DMS 273 (cell line): ENCODE data around the gene PCDH1.
A peak's percentile ranks its signal among the peaks of the same experiment; 100 is the strongest.

ENCODE experiments used
- DNase-seq: peaks from one replicate; lab custom pipeline; 2025; ENCODE audit not compliant: unreplicated experiment; lab: John Stamatoyannopoulos, UW

The PCDH1 gene

DNA sequence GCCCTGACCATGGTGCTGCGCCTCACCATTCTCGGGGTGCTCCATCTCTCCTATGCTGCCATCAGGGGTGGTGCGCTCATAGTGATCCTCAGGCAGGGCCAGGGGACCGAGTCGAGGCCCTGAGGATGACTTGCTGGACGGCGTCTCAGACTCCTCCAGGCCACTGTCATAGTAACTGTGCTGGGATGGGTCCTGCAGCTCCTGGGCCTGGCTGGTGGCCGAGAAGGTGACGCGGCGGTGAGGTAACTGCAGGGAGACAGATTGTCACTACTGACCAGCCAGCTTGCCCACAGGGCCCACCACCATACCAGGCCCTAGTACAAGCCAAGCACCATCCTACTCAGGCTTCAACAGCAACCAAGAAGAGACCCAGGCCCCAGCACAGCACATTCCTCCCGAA, 21.0 kb downstream of the PCDH1 start:
- no peak for DNase-seq

DNA sequence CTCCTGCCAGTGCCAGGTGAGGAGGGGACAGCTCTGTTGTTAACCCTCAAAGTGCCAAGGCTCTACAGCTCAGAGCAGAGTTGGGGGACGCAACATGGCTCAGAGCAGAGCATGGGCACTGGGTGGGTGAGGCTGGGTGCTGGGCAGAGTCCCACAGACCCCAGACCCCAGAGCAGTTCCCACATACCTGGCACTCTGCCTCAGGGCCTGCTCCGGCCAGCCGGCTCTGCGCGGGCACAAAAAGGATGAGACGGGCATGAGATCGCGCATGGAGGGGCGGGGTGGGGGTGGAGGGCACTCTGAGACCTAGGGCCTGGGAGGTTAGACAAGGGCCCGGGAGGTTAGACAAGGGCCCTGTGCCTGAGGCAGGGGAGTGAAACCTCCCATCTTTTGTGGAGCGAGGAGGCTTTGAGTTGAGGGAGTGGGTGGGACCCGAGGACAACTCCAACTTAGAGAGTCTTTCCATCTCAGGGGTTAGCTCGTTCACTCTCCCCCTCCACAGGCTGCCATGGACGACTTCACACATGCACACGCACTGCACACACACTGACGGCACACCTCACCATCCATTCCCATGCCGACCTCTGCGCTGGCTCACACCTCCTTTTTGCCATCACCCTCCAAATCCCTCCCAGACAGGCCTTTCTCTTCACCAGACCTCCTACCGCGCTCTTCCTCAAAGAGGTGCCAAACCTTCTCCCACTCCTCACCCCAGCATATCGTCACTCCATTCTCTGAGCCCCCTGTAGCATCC, 22.0 kb downstream of the PCDH1 start:
- no peak for DNase-seq

DNA sequence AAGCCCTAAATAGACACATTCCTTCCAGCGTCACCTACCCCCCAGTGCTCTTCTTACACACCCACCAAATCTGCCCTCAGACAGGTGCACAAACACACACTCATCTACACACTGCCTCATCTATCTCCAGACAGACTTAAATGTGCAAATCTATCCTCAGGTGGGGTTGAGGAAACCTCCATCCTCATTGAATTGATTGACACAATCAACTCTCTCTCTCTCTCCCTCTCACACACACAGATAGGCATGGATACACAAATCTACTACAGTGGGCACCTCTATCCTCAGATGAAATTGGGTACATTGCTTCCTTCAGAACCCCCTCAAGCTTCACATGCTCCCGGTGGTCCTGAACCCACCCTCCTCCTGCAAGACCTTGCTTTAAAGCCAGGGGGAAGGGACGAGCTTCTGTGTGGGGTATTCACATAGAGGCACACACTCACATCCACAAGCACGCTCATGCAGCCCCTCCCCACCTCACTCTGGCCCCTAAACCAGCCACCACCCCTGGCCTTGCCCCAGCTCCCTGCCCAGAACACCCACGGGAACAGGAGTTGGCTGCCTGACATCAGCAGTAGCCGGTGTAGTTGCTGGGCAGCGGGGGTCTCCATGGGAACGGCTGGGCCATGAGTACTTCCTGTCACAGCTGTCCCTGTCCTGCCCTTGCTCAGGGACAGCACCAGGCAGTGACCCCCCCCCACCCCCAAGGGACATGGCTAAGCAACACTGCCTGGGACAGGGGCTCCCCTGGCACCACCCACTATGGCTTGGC, 22.8 kb downstream of the PCDH1 start:
- DNase-seq: peak; percentile 51

DNA sequence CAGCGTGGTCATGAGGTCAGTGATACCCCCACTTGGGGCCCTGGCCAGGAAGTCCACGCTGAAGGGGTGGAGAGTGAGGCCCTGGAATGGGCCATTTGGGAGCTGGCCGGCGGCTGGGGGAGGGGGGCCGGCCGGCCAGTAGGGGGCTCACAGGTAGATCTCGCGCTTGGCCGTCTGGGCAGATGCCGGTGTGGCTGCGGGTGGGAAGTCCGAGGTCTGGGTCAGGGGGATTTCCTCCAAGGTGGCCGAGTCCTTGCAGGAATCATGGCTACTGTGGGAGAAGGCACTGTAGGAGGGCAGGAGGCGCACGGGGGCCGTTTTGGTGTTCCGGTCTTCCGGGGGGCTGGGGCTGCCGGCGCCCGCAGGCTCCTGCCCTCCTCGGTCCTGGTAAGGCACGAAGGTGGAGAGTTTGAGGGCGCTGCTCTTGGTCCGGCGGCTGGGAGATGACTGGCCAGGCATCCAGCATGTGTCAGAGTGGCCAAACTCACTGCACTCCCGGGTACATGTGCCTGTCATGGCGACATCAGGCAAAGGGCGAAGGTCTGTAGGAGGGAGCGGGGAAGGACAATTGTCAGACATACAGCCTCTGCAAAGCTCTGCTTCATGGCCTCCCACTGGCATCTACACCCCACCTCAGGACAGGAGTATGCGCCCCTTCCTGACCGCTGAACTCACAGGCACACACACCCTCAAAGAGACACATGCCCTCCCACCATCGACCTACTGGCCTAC, 24.1 kb downstream of the PCDH1 start:
- no peak for DNase-seq

DNA sequence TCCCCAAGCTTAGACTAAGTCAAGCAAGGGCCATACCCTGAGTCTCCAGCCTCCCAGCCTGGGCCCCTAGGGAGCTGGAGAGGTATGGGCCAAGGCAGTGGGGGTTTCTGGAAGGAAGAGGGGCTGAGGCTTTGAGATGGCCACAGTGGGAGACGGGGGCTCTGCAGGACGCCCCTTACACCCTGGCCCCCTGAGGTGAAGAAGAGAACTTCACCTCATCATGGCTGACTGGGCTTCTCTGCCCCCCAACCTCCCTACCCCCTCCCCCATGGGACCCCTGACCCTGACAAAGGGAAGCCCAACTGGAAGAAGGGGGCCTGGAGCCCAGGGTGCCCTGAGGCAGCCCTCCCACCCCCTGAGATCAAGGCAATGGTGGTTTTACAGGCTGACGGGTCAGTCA, 25.8 kb downstream of the PCDH1 start:
- no peak for DNase-seq

- no peak for DNase-seq
These were observed 26.9 kb downstream of the PCDH1 start for GRCh38 chr5:141851195-141851874.

DNA sequence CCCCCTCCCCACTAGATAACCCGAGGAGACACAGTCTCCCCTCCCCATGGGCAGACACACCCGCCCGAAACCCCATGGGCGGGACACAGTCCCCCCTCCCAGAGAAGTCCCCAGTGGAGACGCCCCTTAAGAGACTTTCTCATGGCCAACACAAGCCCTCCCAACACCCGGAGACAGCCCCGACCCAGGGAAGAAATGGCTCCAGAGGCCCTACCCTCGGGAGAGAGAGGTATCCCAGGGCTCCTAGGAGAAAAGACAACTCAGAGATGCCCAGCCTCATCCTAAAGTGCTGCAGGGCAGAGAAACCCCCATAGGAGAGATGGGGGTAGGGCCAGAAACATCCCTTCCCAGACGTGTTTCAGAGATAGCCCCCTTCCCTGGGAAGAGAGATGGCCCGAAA, 27.4 kb downstream of the PCDH1 start:
- peak; percentile 37 for DNase-seq

DNA sequence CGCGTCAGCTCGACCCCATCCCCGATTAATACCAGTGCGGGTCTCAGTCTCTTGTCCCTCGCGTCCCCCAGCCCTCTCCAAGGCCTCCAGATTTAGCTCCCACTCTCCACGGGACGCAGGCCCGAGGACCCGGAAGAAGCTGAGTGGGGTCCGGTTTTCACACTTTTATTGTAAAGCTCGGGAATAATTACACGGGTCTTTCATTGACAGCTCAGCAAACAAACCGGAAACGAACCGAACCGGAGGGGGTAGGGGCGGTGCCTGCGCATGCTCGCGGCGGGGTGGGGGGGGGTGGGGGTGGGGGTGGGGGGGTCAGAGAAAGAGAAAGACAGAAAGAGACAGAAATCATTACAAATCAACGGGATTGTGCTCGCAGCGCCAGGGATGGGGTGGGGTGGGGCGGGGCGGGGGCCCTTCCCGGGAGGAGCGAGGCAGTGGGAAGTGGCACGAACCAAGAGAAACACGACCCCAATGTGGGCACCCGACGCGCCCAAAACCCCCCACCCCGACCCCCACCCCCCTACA, 27.9 kb downstream of the PCDH1 start:
- DNase-seq: peak; percentile 62

DNA sequence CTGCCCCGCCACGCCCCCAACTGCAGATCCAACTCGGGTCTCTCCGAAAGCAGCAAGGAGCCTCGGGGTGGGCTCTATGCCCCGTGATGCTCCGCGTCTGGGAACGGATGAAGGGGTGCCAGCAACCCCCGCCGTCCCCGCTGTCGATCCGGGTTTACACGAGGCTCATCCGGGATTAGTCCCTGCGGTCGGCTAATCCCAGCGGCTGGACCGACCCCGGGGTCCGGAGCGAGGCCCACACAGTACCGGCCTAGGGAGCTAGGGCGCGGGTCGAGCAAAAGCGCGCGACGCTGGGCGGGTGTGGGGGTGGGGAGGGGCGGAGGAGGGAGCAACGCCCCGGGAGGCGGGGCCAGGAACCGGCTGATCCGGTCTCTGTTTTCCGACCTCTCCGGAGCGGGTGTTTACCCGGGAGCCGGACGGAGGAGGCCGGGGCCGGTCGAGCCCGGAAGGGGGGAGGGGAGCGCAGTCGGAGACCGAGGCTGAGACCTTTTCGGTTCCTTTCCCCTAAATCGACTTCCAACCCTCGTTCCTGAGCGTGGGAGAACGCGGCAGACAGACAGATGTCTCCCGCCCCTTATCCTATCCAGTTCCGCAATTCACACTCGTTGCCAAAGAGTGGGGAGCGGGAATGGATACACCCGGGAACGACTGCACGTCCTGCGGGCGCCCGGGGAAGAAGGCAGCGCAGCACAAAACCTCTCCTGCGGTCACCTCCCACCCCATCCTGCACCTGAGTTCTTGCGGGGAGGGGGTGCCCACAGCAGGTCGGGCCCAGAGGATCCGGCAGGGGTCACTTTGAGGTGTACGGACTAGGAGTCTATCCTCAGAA, 28.6 kb downstream of the PCDH1 start:
- DNase-seq: peak; percentile 90

DNA sequence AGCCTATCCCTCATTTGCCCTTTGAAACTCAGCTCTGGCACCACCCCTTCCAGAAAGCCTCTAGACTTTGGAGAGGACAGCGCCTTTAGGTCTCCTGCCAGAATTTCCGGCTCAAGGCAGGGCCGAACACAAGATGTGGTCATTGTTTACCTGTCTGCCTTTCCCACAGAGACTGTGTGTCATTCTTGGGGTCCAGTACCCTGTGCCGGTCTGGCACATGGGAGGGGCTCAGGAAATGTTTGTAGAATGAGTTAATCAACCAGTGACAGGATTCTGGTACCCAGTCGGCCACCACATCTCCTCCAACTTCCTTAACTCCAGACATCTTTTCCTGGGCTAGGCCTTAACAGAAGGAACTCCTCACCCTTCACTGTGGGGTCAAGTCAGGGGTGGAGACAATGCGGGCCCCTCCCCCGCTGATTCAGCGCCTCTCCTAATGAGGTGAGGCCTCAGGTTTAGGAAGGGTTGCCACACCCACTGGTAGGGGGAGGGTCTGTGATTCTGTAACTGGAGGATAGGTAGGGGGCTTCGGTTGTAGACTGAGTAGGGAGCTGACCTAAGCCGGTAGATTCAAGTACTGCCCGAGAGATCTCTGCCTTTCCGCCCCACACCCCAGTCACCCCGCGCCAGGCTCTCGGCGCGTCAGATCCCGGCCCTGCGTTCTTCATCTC, 29.3 kb downstream of the PCDH1 start:
- peak; percentile 62 for DNase-seq

- peak; percentile 83 for DNase-seq
These were observed 32.2 kb downstream of the PCDH1 start for GRCh38 chr5:141846031-141846430.

- peak; percentile 58 for DNase-seq
These were observed 32.8 kb downstream of the PCDH1 start for GRCh38 chr5:141845371-141845851.

- no peak for DNase-seq
These were observed 33.7 kb downstream of the PCDH1 start for GRCh38 chr5:141844414-141845097.

DNA sequence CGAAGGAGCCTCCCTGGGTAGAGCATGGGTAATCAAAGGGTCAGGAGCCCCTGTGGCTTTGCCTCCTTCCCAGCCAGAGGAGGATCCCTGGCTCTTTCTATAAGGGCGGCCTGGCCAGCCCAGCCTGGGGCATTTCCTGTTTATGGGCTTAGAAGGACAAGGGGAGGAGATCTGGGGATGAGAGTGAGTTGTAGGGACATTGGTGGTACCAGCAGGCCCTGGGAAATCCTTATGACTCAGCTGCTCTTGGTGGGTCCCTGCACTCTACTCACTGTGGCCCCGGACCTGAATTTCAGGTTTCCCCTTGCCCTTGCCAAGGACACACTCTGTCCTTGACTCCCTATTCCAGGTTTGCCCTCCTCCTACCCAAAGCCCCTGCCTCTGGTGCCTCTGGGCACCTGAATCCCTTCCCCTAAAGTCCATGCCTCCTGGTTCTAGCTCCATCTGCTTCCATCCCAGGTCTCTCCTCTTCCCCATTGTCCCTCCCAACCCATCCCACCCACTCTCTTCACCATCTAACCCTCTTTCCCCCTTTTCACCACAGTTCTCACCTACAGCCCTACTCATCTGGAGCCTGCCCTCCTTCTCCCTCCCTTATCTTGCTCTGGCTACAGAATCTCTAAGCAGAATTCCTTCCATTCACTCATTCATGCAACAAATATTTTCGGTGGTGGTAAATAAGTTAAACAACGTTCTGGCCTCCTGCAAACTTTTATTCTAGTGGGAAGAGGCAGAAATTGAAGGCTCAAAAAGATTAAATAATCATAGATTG, 34.9 kb downstream of the PCDH1 start:
- no peak for DNase-seq

DNA sequence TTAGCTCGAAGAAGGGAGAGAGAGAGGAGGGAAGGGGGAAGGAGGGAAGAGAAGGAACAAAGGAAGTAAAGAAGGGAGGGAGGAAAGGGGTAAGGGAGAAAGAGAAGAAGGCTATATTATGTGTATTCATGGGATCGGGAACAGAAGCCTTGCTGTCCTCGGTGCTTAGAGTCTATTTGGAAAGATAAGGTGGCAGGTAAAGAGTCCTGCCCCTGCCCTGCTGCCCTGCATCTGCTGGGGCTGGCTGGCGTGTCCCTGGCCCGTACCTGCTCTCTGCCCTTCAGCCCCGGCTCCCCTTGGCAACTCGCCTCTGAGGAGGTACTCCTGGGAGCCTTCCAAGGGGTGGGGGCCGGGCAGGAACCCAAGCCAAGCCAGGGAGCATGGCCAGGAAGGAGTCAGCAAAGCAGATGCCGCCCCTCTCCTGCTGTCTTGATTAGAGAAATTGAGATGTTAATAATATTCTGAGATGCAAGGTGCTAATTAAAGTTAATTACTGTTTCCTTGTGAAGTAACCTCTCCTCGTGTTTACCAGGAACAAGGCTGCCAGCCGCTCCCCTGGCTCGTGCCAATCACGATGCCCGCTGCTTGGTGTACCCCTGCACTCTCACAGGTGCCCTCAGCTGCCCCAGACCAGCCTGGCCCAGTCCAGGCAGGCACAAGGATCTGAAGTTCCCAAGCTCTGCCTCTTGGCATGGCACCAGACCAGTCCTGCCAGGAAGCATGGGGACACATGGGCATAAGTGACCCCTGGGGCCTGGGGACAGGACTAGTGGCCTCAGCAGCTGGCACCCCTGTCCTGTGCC, 36.6 kb downstream of the PCDH1 start:
- peak; percentile 71 for DNase-seq

GRCh38 chr5:141840826-141841360, 37.3 kb downstream of the PCDH1 start:
- no peak for DNase-seq

GRCh38 chr5:141840280-141840812, 37.9 kb downstream of the PCDH1 start:
- DNase-seq: no peak
